Eye (tissue), 1 donor: ENCODE measurements around the gene PRRG3.

Experiments
- DNase-seq: peaks from one replicate; pipeline ENCODE4 v3.0.0-alpha.2; 2015

PRRG3 gene

GRCh38 chrX:151746502-151746901 is 51.2 kb downstream of the PRRG3 start:
- no peak for DNase-seq

GRCh38 chrX:151750511-151750910 is 55.3 kb downstream of the PRRG3 start:
- DNase-seq, result no peak

- no peak for DNase-seq
Observed at GRCh38 chrX:151752847-151753246, 57.6 kb downstream of the PRRG3 start.

- peak; percentile 82 for DNase-seq
Observed at GRCh38 chrX:151753313-151754046, 58.2 kb downstream of the PRRG3 start.

- DNase-seq, result peak; percentile 27
Observed at GRCh38 chrX:151754047-151754429, 58.8 kb downstream of the PRRG3 start.

- peak; percentile 30 for DNase-seq
Observed at GRCh38 chrX:151754641-151755215, 59.5 kb downstream of the PRRG3 start.
